Esophagus squamous epithelium (tissue), 5 donors: ENCODE data around the gene HBP1. TPM values are rescaled to one million over a fixed set of nuclear protein-coding genes. Genes with fewer than 3 reads are reported as not detected.
"Not testable (repeated sequence)": the region's sequence is repeated elsewhere in the genome, so short reads cannot be mapped to it uniquely, and the experiment has no call there.

ENCODE experiments used
- DNase-seq: peaks from one replicate; lab custom pipeline; 2025; lab: John Stamatoyannopoulos, UW
- H3K27ac ChIP-seq, 4 donors: fragments of 200-600 bp; sonication (generic); one replicate each; pipeline ENCODE4 v1.5.1; 2016 to 2019; ENCODE audit warnings: mild to moderate bottlenecking in 1 of 4
- H3K27me3 ChIP-seq, 4 donors: fragments of 200-600 bp; sonication (generic); 1 replicate in 3 of 4; 2 replicates in 1 of 4; pipeline versions ENCODE4 v1.5.1 to v1.6.0; 2017 to 2021; ENCODE audit warnings: antibody characterized with exemption in 1 of 4
- H3K36me3 ChIP-seq, 3 donors: fragments of 200-600 bp; sonication (generic); one replicate each; pipeline ENCODE4 v1.5.1; 2016 to 2019
- H3K4me1 ChIP-seq, 3 donors: fragments of 200-600 bp; sonication (generic); one replicate each; pipeline ENCODE4 v1.5.1; 2017 to 2019
- H3K4me3 ChIP-seq, 4 donors: fragments of 200-600 bp; sonication (generic); 1 replicate in 3 of 4; 2 replicates in 1 of 4; pipeline ENCODE4 v1.5.1; 2016 to 2019; ENCODE audit warnings: mild to moderate bottlenecking in 2 of 4, moderate library complexity in 1 of 4
- H3K9me3 ChIP-seq, 3 donors: fragments of 200-600 bp; sonication (generic); one replicate each; pipeline ENCODE4 v1.5.1; 2016 to 2019
- CTCF ChIP-seq, 6 experiments: fragments of 450-650 bp in 4 of 6; fragments of 200-600 bp in 2 of 6; sonication (generic) in 2 of 6; IDR thresholded peaks; one replicate each; pipeline ENCODE4 v1.5.1; 2016 to 2019; ENCODE audit warnings: antibody characterized with exemption in 6 of 6, mild to moderate bottlenecking in 4 of 6, moderate library complexity in 4 of 6
- POLR2A ChIP-seq, 4 donors: fragments of 450-650 bp; IDR thresholded peaks; one replicate each; pipeline ENCODE4 v1.6.1; 2017; ENCODE audit warnings: antibody characterized with exemption in 4 of 4, mild to moderate bottlenecking in 4 of 4, moderate library complexity in 3 of 4
- WGBS, 2 donors: methylation state at CpG; one replicate each; pipeline ENCODE4 v1.1.5; 2018; 5-methylcytosine and 5-hydroxymethylcytosine counted together
- intact Hi-C: fragments of 100-400 bp; cut with DNase I; formaldehyde crosslinking; loops from one replicate; pipeline ENCODE4 v1.15.0; 2022
- total RNA-seq, 4 donors: library from RNA; depleted of rRNA; stranded (reverse); fragments of >200 nt; gene quantifications; one replicate each; pipeline ENCODE4 v1.1.0, GENCODE V29; 2016
- donor health status: DM: yes; HTN: yes; CAD: no.

The HBP1 gene
- total RNA-seq, 4 donors from 2014 or later: 51.5 to 108 (median 69.7) TPM

DNA sequence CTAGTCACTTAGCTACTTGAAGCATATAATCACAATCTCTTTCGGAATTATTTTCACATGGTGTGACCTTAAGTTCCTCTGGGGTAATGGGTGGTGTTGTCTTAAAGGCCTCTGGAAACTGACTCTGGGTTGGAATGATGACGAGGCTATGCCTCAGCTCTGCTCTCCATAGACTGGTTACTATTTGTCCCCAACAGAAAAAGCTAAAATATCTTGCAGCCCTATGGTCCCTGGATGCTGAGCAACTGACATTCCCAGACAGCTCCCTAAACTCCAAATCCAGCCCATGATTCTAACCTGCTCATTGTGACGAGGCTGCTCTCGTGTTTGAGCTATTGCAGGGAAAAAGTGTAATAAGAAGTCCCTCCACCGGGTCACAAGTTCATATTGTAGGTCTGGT, 51.6 kb downstream of the HBP1 start:
- Histone ChIP-seq H3K4me3 (no peak overlapping the region), H3K4me1 (no peaks in the 10 kb centered on the region), H3K9me3 (no peaks in the 10 kb centered on the region), H3K36me3 (peaks cover 0 to 35% (median 0%) of the 10 kb centered on the region in 3 donors), H3K27me3 (no peaks in the 10 kb centered on the region), H3K27ac (no peak overlapping the region)
- no peak for TF ChIP-seq CTCF (IDR thresholded peaks at IDR 0.05)
- no peak for DNase-seq
- WGBS, 2 donors: 94% methylated on average over 4 to 5 of the region's 5 CpGs
- intact Hi-C loops: no loop called here

DNA sequence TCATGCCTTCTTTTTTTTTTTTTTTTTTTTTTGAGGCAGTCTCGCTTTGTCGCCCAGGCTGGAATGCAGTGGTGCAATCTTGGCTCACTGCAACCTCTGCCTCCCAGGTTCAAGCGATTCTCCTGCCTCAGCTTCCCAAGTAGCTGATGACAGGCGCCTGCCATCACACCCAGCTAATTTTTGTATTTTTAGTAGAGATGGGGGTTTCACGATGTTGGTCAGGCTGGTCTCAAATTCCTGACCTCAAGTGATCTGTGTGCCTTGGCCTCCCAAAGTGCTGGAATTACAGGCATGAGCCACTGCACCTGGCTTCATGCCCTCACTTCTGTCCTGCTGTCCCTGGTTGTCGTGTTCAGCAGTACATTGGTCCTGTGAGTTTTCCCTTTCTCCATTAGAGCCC, 52.0 kb downstream of the HBP1 start:
- H3K4me3 ChIP-seq, H3K9me3 ChIP-seq, H3K27ac ChIP-seq, H3K4me1 ChIP-seq, intact Hi-C loops, DNase-seq, H3K27me3 ChIP-seq: not testable (repeated sequence)
- H3K36me3 ChIP-seq: peaks cover 0 to 39% (median 0%) of the 10 kb centered on the region in 3 donors
- WGBS, 2 donors: 89 to 95% methylated on average over 4 to 6 of the region's 6 CpGs

- TF ChIP-seq CTCF (IDR thresholded peaks at IDR 0.05): no peak
- WGBS, 2 donors: 77 to 87% methylated on average over 4 to 5 of the region's 5 CpGs
- Histone ChIP-seq H3K36me3 (peaks cover 0 to 76% (median 0%) of the 10 kb centered on the region in 3 donors), H3K27me3 (no peaks in the 10 kb centered on the region), H3K4me3 (no peak overlapping the region), H3K4me1 (no peaks in the 10 kb centered on the region), H3K27ac (no peak overlapping the region), H3K9me3 (no peaks in the 10 kb centered on the region)
- intact Hi-C loops: no loop called here
- no peak for DNase-seq
Measured at GRCh38 chr7:107224374-107225223, 55.8 kb downstream of the HBP1 start.

DNA sequence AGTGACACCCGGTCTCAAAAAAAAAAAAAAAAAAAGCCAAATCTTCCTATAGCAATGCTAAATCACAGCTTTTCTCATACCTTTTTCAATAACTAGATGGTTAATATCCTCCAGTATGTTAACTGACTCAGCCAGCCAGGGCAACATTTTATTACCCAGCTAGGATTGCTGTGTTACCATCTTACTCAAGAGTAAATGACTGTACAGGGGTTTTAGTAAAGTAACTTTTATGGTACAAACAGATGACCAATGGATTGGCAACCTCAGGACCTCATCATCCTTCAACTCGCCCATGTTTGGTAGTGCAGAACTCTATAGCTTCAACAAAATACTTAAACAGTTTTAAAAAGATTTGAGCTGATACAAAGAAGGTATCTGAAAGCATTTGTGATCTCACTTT, 59.5 kb downstream of the HBP1 start:
- WGBS, 2 donors: 82 to 89% methylated on average over 2 of the region's 2 CpGs

DNA sequence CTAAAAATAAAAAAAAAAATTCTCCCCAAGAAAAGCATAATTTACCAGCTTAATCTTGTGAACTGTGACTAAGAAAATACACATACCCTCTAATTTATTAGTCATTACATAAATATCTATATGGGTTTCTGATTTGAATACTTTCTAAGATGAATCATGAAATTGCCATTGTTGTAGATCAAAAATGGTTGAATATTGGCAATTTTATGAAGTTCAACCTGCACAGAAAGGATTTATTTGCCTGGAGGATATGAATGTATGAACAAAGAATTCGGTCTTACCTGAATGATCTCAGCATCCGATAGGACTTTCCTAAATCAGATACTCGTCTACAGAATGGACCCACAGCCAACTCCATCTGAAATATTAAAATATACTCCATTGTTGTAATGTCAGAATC, 61.5 kb downstream of the HBP1 start:
- no peaks in the 10 kb centered on the region for H3K9me3 ChIP-seq
- no peaks in the 10 kb centered on the region for H3K4me1 ChIP-seq
- DNase-seq: no peak
- no peak overlapping the region for H3K27ac ChIP-seq
- WGBS, 2 donors: 48 to 57% methylated on average over 3 of the region's 3 CpGs
- H3K36me3 ChIP-seq: peaks cover 0 to 78% (median 0%) of the 10 kb centered on the region in 3 donors
- no peaks in the 10 kb centered on the region for H3K27me3 ChIP-seq
- no peak overlapping the region for H3K4me3 ChIP-seq
- intact Hi-C loops: no loop called here
- TF ChIP-seq CTCF (IDR thresholded peaks at IDR 0.05): no peak
- no peak for TF ChIP-seq POLR2A (IDR thresholded peaks at IDR 0.05)

More for the DNA sequence above, 59.5 kb downstream of the HBP1 start:
- Histone ChIP-seq H3K9me3 (no peaks in the 10 kb centered on the region), H3K27me3 (no peaks in the 10 kb centered on the region), H3K27ac (no peak overlapping the region), H3K4me1 (no peaks in the 10 kb centered on the region), H3K4me3 (no peak overlapping the region), H3K36me3 (peaks cover 0 to 72% (median 0%) of the 10 kb centered on the region in 3 donors)
- no peak for DNase-seq
- TF ChIP-seq CTCF (IDR thresholded peaks at IDR 0.05): no peak
- no peak for TF ChIP-seq POLR2A (IDR thresholded peaks at IDR 0.05)
- intact Hi-C loops: no loop called here
